Measurements from ENCODE around the gene SLIT3. TPM values are rescaled to one million over a fixed set of nuclear protein-coding genes. Genes with fewer than 3 reads are reported as not detected.
A peak's percentile ranks its signal among the peaks of the same experiment; 100 is the strongest.

The SLIT3 gene
- total RNA-seq, 1 experiment from 2014 or later: 0.92 TPM

GRCh38 chr5:168790671-168791250 lies 510.2 kb downstream of the SLIT3 start:
- no CpG with 5 or more reads among the region's 13 CpGs for WGBS (ENCODE audit: extremely low coverage, insufficient read length, low lambda C conversion rate)
- Histone ChIP-seq H4K20me1 (ENCODE audit: control insufficient read depth, insufficient read depth, insufficient read length) (no peaks in the 10 kb centered on the region), H2BK120ac (ENCODE audit: low read depth, low read length, poor library complexity, severe bottlenecking) (no peak overlapping the region), H3K79me1 (ENCODE audit: insufficient read depth, low read depth, low read length, poor library complexity, severe bottlenecking) (no peaks in the 10 kb centered on the region), H2BK20ac (ENCODE audit: low read depth, low read length, poor library complexity, severe bottlenecking) (no peak overlapping the region), H4K91ac (ENCODE audit: insufficient read length, low read depth, low read length) (no peak overlapping the region), H3K23ac (ENCODE audit: insufficient read length, low read depth, low read length) (no peak overlapping the region), H2AFZ (ENCODE audit: low read length) (no peak overlapping the region), H3K9ac (ENCODE audit: extremely low read depth, insufficient read length, low read length) (no peak overlapping the region), H2AK5ac (ENCODE audit: insufficient read length, low read length) (no peak overlapping the region), H3T11ph (ENCODE audit: low read length) (no peak overlapping the region), H2BK15ac (ENCODE audit: low read depth, low read length) (no peak overlapping the region), H4K8ac (replicated peaks; ENCODE audit: insufficient read length, low read depth, low read length) (no peak overlapping the region), H2BK12ac (ENCODE audit: insufficient read length, low read depth, low read length) (no peak overlapping the region), H2BK5ac (ENCODE audit: insufficient read length, low read length) (no peak overlapping the region), H3K9me3 (ENCODE audit: control insufficient read depth, low read depth, low read length) (no peaks in the 10 kb centered on the region), H3K4ac (ENCODE audit: low read depth, low read length) (no peak overlapping the region), H3K27ac (ENCODE audit: insufficient read length, low read depth, low read length) (no peak overlapping the region), H3K27me3 (ENCODE audit: insufficient read depth, low read length) (no peaks in the 10 kb centered on the region), H3K18ac (ENCODE audit: insufficient read length, low read depth, low read length) (no peak overlapping the region), H3K56ac (ENCODE audit: insufficient read length, low read depth, low read length) (no peak overlapping the region), H3K23me2 (ENCODE audit: insufficient read length, low read depth, low read length, poor library complexity, severe bottlenecking) (no peaks in the 10 kb centered on the region), H3K14ac (ENCODE audit: insufficient read depth, low read length) (no peak overlapping the region), H3K79me2 (ENCODE audit: insufficient read depth, low read length) (no peaks in the 10 kb centered on the region), H3K4me2 (ENCODE audit: insufficient read depth, insufficient read length, low read length) (no peak overlapping the region), H3K4me1 (ENCODE audit: insufficient read depth, low read length) (peaks cover 4% of the 10 kb centered on the region; the same call in 1 of the 2 replicates), H4K5ac (ENCODE audit: insufficient read length, low read depth, low read length) (no peak overlapping the region)
- Mint-ChIP-seq H3K36me3 (ENCODE audit: insufficient read depth in 1 of 3, low read depth in 3 of 3) (no peaks in the 10 kb centered on the region), H3K4me1 (peaks cover 9 to 13% of the 10 kb centered on the region in 2 experiments), H3K9me3 (no peaks in the 10 kb centered on the region), H3K27me3 (ENCODE audit: low read depth) (peaks cover 7% of the 10 kb centered on the region), H3K27ac (peak overlapping the region in 1 of 3 experiments; percentile 90; a peak in 1 of 7 replicates), H3K4me3 (no peak overlapping the region)
- no peak for DNase-seq
- TF ChIP-seq, protein P1, sequence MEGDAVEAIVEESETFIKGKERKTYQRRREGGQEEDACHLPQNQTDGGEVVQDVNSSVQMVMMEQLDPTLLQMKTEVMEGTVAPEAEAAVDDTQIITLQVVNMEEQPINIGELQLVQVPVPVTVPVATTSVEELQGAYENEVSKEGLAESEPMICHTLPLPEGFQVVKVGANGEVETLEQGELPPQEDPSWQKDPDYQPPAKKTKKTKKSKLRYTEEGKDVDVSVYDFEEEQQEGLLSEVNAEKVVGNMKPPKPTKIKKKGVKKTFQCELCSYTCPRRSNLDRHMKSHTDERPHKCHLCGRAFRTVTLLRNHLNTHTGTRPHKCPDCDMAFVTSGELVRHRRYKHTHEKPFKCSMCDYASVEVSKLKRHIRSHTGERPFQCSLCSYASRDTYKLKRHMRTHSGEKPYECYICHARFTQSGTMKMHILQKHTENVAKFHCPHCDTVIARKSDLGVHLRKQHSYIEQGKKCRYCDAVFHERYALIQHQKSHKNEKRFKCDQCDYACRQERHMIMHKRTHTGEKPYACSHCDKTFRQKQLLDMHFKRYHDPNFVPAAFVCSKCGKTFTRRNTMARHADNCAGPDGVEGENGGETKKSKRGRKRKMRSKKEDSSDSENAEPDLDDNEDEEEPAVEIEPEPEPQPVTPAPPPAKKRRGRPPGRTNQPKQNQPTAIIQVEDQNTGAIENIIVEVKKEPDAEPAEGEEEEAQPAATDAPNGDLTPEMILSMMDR (conservative IDR thresholded peaks at IDR 0.05): no peak
